Measurements from ENCODE around the gene RPAP3.
"Not testable (repeated sequence)": the region's sequence is repeated elsewhere in the genome, so short reads cannot be mapped to it uniquely, and the experiment has no call there.

The RPAP3 gene

GRCh38 chr12:47679785-47680184, 26.0 kb downstream of the RPAP3 start:
- no peak for DNase-seq (ENCODE audit: low spot score)

- no peak for DNase-seq (ENCODE audit: low spot score)
These were observed 33.8 kb downstream of the RPAP3 start for GRCh38 chr12:47672068-47672467.

GRCh38 chr12:47667935-47668334, 37.9 kb downstream of the RPAP3 start:
- DNase-seq (ENCODE audit: low spot score): not testable (repeated sequence)

- peak; percentile 11 for DNase-seq (ENCODE audit: low spot score)
These were observed 53.2 kb downstream of the RPAP3 start for GRCh38 chr12:47652521-47653234.

- no peak for DNase-seq (ENCODE audit: low spot score)
These were observed 54.2 kb downstream of the RPAP3 start for GRCh38 chr12:47651368-47652254.

- no peak for DNase-seq (ENCODE audit: low spot score)
These were observed 55.4 kb downstream of the RPAP3 start for GRCh38 chr12:47650469-47650868.

GRCh38 chr12:47649381-47649780, 56.4 kb downstream of the RPAP3 start:
- DNase-seq (ENCODE audit: low spot score): no peak

- no peak for DNase-seq (ENCODE audit: low spot score)
These were observed 57.7 kb downstream of the RPAP3 start for GRCh38 chr12:47648056-47648579.

- not testable (repeated sequence) for DNase-seq (ENCODE audit: low spot score)
These were observed 63.5 kb downstream of the RPAP3 start for GRCh38 chr12:47642310-47642709.

- DNase-seq (ENCODE audit: low spot score): no peak
These were observed 68.7 kb downstream of the RPAP3 start for GRCh38 chr12:47636908-47637780.

- DNase-seq (ENCODE audit: low spot score): not testable (repeated sequence)
These were observed 70.1 kb downstream of the RPAP3 start for GRCh38 chr12:47635770-47636169.

GRCh38 chr12:47634127-47634526, 71.7 kb downstream of the RPAP3 start:
- DNase-seq (ENCODE audit: low spot score): no peak

- no peak for DNase-seq (ENCODE audit: low spot score)
These were observed 83.9 kb downstream of the RPAP3 start for GRCh38 chr12:47621960-47622359.

- no peak for DNase-seq (ENCODE audit: low spot score)
These were observed 88.4 kb downstream of the RPAP3 start for GRCh38 chr12:47617476-47617875.

- DNase-seq (ENCODE audit: low spot score): no peak
These were observed 89.4 kb downstream of the RPAP3 start for GRCh38 chr12:47616440-47616839.

GRCh38 chr12:47615711-47616110, 90.1 kb downstream of the RPAP3 start:
- DNase-seq (ENCODE audit: low spot score): no peak

- no peak for DNase-seq (ENCODE audit: low spot score)
These were observed 91.3 kb downstream of the RPAP3 start for GRCh38 chr12:47614521-47614920.

GRCh38 chr12:47612953-47613352, 92.9 kb downstream of the RPAP3 start:
- no peak for DNase-seq (ENCODE audit: low spot score)

- DNase-seq (ENCODE audit: low spot score): no peak
These were observed 93.9 kb downstream of the RPAP3 start for GRCh38 chr12:47611906-47612305.

Data from HuH-7.5 (cell line).